GM18907 (cell line): ENCODE measurements around the gene PIAS4.

Experiments used
- ATAC-seq: cut with Tn5 transposase; IDR thresholded peaks from one replicate; pipeline ENCODE4 v1.9.1; 2021; ENCODE audit warnings: mild to moderate bottlenecking, moderate library complexity; ENCODE audit not compliant: unreplicated experiment

PIAS4 gene

DNA sequence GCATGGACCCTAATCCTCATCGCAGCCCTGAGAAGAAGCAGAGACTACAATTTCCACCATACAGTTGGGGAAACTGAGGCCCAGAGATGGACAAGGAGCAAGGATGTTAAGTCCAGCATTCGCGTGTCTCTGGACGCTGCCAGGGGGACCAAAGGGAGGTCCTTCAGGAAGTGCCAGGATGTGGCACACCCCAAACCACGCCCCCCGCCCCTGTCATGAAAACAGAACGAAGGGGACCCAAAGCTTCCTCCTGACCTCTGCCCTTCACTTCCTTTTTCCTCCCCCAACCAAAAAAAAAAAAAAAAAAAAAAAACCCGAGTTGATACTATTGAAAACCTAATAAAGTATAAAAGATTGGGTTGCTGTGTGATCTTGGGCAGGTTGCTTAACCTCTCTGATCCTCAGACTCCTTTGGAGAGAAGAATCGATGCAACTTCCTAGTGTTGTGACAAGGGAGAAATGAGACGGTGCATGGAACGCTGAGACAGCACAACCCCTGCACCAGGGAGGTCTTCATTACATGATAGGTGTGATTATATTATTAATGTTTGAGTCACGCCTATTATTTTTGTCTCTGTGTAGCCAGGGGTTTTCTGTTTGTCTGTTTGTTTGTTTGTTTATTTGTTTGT, 61.9 kb downstream of the PIAS4 start:
- ATAC-seq, result no peak

DNA sequence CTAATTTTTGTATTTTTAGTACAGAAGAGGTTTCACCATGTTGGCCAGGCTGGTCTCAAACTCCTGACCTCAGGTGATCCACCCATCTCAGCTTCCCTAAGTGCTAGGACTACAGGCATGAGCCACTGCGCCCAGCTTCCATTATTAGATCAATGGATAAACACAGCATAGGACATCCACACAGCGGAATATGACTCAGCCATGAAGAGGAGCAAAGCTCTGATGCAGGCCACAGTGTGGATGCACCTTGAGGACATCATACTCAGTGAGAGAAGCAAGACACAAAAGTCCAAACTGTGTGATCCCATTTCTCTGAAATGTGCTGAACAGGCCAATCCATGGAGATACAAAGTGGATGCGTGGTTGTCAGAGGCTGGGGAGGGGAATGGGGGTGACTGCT, 64.1 kb downstream of the PIAS4 start:
- ATAC-seq, result no peak

DNA sequence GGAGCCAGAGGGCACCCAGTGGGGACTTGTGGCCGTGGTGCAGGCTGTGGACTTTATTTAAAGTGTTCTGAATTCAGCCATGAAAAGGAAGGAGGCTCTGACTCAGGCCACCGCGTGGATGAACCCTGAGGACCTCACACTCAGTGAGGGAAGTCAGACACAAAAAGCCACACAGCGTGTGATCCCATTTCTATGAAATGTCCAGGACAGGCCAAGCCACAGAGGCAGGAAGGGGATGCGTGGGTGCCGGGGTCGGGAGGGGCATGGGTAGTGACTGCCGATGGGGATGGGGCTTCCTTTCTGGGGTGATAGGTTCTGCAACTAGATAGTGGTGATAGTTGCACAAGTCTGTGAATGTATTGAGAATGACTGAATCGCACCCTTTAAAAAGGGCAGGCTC, 67.8 kb downstream of the PIAS4 start:
- no peak for ATAC-seq

DNA sequence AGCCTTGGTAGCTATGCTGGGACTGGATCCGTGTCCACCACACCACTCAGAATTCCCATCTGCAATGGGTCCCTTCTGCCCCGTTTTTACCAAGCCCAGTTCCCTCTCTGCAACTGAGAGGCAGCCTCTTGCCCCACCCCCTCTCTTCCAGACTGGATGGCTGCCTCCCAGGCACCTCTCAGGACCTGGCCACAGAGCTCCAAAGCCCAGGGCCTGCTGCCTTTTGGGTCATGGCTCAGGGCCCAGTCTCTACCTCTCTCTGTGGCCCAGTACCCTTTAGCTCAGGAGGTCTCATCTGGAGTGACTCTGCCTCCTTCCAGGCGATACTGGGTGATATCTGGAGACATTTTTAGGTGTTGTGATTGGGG, 69.5 kb downstream of the PIAS4 start:
- ATAC-seq, result no peak

DNA sequence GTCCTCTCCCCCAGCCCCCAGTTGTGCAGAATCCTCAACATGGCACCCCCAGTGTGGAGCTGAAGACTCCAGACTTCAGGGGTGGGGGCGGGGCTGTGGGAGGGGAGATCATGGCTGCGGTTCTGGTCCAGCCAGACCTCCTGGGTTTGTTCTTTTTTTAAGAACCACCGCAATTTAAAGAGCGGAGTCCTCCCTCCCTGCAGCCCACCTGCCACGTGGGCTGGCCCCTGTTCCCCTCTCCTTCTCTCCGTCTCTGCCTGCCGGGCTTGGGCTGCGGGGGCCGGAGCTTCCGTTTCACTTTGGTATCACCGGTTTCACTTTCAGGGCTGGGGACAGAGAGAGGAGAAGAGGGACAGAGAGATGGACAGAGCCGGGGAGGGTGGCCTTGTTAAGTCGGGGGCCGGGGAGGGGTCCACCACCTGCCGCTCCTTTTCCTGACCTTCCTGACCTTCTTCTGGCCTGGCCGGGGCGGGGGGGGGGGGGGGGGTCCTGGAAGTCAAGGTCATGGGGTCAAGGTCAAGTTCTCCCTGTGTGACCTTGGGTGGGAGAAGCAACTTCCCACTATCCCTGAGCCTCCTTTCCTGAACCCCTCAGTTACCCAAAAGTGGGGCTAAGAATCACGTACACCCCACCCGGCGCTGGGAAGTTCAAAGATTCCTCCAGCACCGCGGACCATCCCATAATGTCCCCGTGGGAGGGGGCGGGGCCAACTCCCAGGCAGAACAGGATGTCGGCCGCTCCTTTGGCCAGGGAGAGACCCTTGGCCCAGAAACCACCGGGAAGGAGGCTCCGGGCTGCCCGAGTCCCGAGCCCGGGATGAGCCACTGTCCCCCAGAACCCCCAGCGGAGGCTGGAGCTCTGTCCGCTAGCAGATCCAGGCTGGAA, 70.5 kb downstream of the PIAS4 start:
- no peak for ATAC-seq

DNA sequence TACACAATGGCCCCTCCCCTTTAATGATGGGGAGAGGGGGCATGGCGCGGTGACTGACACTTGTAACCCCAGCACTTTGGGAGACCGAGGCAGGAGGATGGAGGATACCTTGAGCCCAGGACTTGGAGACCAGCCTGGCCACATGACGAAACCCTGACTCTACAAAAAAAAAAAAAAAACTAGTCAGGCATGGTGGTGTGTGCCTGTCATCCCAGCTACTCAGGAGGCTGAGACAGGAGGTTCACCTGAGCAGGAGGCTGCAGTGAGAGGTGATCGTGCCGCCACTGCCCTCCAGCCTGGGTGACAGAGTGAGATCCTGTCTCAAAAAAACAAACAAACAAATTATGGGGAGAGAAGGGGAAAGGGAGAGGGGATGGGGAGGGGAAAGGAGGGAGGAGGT, 72.9 kb downstream of the PIAS4 start:
- no peak for ATAC-seq

DNA sequence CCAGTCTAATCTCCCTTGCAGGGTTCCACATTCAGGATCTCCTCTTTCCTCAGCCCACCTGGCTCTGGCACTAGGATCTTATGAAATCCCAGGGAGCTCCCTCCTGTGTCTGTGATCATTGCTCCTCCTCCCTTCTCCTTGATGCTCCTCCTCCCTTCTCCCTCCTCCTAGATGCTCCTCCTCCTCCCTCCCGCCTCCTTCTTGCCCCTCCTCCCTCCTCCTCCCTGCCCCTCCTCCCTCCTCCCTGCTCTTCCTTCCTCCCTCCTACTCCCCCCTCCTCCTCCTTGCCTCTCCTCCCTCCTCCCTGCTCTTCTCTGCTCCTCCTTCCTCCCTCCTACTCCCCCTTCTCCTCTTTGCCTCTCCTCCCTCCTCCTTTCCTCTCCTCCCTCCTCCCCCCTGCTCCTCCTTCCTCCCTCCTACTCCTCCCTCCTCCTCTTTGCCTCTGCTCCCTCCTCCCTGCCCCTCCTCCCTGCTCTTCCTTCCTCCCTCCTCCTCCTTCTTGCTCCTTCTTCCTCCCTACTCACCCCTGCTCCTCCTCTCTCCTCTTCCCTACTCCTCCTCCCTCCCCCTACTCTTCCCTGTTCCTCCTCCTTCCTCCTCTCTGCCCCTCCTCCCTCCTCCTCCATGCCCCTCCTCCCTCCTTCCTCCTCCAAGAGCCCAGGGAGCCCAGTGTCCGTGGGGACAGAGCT, 74.0 kb downstream of the PIAS4 start:
- no peak for ATAC-seq

DNA sequence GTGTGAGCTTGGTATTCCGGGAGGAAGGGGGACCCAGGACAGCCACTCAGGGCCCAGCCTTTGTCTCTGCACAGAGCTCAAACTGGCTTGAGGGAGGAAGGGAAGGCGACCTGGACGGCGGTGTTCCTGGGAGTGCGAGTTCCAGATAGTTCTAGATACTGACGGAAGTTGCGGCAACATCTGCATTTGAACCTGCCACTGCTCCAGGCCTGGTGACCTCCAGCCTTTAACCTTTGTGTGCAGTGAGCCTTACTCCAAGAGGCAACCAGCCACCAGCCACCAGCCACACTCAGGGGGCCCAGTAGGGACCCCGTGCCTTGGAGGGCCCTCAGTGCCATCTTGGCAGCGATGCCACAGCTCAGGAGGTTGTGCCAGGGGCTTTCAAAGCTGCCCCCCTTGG, 74.6 kb downstream of the PIAS4 start:
- ATAC-seq, result no peak

DNA sequence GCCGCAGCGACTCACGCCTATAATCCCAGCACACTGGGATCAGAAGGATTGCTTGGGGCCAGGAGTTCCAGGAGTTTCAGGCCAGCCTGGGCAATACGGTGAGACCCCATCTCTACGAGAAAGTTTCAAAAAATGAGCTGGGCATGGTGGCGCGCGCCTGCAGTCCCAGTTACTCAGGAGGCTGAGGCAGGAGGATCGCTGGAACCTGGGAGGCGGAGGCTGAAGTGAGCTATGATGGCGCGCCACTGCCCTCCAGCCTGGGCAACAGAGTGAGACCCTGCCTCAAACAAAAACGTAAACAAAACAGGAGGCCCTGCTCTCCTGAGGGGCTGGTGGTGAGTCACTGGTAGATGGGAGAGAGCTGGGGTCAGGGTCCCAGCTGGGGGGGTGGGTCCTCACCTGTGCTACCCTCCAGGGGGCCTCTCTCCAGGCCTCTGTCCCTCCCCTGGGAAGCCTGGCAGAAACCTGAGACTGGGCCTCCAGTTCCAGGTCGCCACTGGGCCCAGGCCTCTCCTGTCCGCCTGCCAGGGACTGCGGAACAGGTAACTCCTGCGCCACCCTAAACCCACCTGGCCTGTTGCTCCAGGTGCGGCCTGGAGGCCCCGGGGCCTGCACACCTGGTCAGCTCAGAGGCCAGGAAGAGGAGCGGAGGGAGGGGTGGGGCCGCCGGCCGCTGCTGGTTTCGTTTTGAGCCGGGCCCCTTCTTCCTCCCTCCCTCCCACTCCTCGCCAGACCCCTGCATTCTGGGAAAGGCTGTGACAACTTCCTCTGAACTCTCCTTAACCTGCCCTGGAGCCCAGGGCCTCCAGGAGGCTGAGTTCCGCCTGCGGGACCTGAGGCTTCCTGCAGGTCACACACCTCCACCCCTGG, 76.4 kb downstream of the PIAS4 start:
- ATAC-seq, result no peak

DNA sequence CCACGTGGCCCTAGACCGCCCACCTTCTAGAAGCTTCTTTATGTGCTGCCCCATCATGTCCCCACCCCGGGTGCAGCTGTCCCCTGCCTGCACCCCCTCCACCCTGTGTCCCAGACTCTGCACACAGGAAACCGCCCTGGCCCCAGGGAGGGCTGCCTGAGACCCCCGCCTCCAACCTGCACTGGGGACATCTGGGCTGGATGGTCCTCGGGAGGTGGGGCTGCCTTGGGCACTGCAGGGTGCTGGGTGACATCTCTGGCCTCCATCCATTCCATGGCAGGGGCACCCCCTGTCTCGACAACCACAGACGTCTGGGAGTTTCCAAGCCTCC, 77.0 kb downstream of the PIAS4 start:
- ATAC-seq, result no peak

DNA sequence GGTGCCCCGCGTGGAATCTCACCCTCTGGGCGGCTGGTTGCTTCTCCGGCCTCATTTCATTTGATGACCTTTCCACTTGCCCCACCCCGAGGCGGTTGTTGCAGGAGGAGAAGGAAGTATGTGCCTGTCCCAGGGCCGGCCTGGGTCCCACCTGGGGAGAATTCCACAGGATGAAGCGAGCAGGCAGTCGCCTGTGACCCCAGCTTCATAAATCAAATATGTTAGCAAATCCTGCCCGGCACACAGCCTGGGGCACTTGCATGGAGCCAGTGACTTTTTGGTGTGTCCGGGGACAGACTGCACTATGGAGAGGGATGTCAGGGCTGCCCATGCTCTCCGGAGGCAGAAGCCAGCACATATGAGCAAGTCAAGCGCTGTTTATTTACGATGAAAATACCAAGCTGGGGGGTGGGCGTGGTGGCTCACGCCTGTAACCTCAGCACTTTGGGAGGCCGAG, 78.9 kb downstream of the PIAS4 start:
- no peak for ATAC-seq

DNA sequence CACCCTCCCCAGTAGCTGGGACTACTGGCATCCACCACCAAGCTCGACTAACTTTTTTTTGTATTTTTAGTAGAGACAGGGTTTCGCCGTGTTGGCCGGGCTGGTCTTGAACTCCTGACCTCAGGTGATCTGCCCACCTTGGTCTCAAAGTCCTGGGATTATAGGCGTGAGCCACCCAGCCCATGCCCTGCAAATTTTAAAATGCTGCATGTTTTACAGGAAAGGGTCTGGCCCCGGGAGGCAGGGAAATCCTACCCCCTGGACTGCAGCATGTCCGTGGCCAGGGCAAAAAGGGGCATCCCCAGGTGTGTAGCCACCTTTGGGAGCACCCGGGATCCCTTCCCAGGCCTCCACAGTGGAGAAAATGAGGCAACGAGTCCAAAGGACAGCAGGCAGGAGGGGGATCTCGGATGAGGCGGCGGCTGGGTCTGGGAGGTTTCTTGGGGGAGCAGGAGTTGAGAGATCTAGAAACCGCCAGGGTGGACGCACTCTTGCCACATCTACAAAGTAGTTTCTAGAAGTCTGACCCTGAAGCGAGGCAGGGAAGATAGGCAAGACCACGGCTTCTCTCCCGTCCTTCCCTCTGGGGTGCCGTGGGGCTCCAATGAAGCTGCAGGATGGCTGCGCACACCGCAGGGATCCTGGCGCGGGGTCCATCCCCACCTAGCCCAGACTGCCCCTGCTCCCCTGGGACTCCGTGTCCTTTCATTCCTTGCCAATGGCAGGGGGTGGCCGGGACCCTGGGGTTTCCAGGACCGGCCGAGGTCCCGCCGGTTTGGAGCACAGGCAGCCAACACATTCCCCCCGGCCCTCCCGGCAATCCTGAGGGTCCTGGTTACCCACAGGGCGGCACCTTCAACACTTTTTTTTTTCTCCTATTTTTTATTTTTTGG, 80.5 kb downstream of the PIAS4 start:
- ATAC-seq, result no peak

DNA sequence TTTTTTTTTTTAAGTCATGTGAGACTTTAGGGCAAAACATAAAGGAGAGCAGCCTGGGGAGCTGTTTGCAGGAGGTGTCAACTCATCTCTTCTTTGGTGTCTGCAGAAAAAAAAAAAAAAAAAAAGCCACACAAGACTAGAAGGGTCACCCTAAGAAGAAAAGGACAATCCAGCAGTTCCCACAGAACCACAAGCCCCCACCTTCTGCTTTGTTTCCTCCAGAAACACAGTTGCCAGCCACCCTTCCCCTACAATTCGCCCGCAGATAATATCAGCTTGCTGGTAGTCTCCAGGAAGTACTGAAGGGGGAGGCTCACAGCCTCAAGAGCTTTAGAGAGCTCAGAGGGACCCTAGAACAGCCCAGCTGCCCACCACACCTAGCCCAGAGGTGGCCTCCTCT, 81.4 kb downstream of the PIAS4 start:
- ATAC-seq, result no peak
